ENCODE data around the gene CEP85L.

The CEP85L gene

GRCh38 chr6:118574051-118574865 is 77.1 kb downstream of the CEP85L start:
- DNase-seq, result no peak

GRCh38 chr6:118571121-118571520 is 80.3 kb downstream of the CEP85L start:
- no peak for DNase-seq

- DNase-seq, result no peak
Measured at GRCh38 chr6:118569498-118569897, 81.9 kb downstream of the CEP85L start.

GRCh38 chr6:118567974-118568373 is 83.4 kb downstream of the CEP85L start:
- DNase-seq, result no peak

GRCh38 chr6:118565311-118565960 is 86.0 kb downstream of the CEP85L start:
- peak; percentile 70 for DNase-seq

GRCh38 chr6:118562959-118563358 is 88.4 kb downstream of the CEP85L start:
- no peak for DNase-seq

GRCh38 chr6:118562248-118562647 is 89.1 kb downstream of the CEP85L start:
- DNase-seq, result no peak

- DNase-seq, result no peak
Measured at GRCh38 chr6:118559659-118560058, 91.7 kb downstream of the CEP85L start.

GRCh38 chr6:118558464-118559217 is 92.8 kb downstream of the CEP85L start:
- DNase-seq, result peak; percentile 70

GRCh38 chr6:118554698-118555097 is 96.7 kb downstream of the CEP85L start:
- no peak for DNase-seq

- no peak for DNase-seq
Measured at GRCh38 chr6:118553132-118553531, 98.3 kb downstream of the CEP85L start.

- peak; percentile 52 for DNase-seq
Measured at GRCh38 chr6:118551063-118552053, 100.0 kb downstream of the CEP85L start.

GRCh38 chr6:118548613-118549012 is 102.8 kb downstream of the CEP85L start:
- DNase-seq, result no peak

- no peak for DNase-seq
Measured at GRCh38 chr6:118548136-118548535, 103.3 kb downstream of the CEP85L start, which contains the start of gene PLN. TSS of gene PLN (plus strand) at chr6:118548296. CDS start at chr6:118558922, 10,626 bp downstream.

GRCh38 chr6:118546880-118547218 is 104.5 kb downstream of the CEP85L start:
- no peak for DNase-seq

- no peak for DNase-seq
Measured at GRCh38 chr6:118546164-118546879, 105.1 kb downstream of the CEP85L start.

- no peak for DNase-seq
Measured at GRCh38 chr6:118544105-118544504, 107.3 kb downstream of the CEP85L start.

GRCh38 chr6:118542184-118542952 is 109.0 kb downstream of the CEP85L start:
- DNase-seq, result no peak

- DNase-seq, result no peak
Measured at GRCh38 chr6:118537574-118537973, 113.8 kb downstream of the CEP85L start.

GRCh38 chr6:118536478-118536877 is 114.9 kb downstream of the CEP85L start:
- no peak for DNase-seq
